Peyer's patch (tissue), 4 donors: ENCODE data around the gene EML1.

Experiments
- CTCF ChIP-seq, 6 experiments: fragments of 450-650 bp in 4 of 6; fragments of 200-600 bp in 2 of 6; sonication (generic) in 1 of 6; IDR thresholded peaks; one replicate each; pipeline ENCODE4 v1.5.1; 2017 to 2019; ENCODE audit warnings: antibody characterized with exemption in 6 of 6, mild to moderate bottlenecking in 3 of 6, moderate library complexity in 1 of 6
- POLR2A ChIP-seq, 2 donors: fragments of 450-650 bp; IDR thresholded peaks; one replicate each; pipeline ENCODE4 v1.5.1; 2017; ENCODE audit warnings: antibody characterized with exemption in 2 of 2, mild to moderate bottlenecking in 2 of 2, moderate library complexity in 2 of 2

GRCh38 chr14:99968191-99968920, 175.1 kb downstream of the EML1 start:
- no peak for TF ChIP-seq CTCF (IDR thresholded peaks at IDR 0.05)
- no peak for TF ChIP-seq POLR2A (IDR thresholded peaks at IDR 0.05)
